GM19395 (cell line): ENCODE results near the gene RAB1B.
"Not testable (repeated sequence)": the region's sequence is repeated elsewhere in the genome, so short reads cannot be mapped to it uniquely, and the experiment has no call there.

Experiments used
- ATAC-seq: cut with Tn5 transposase; IDR thresholded peaks from one replicate; pipeline ENCODE4 v1.9.1; 2021; ENCODE audit warnings: mild to moderate bottlenecking, moderate library complexity; ENCODE audit not compliant: unreplicated experiment

Gene RAB1B

GRCh38 chr11:66239511-66239910 lies 28.9 kb upstream of the RAB1B start:
- ATAC-seq = no peak

GRCh38 chr11:66239998-66240780 lies 28.2 kb upstream of the RAB1B start:
- no peak for ATAC-seq

- ATAC-seq = no peak
These were observed 27.7 kb upstream of the RAB1B start for GRCh38 chr11:66240781-66241136.

- no peak for ATAC-seq
These were observed 26.2 kb upstream of the RAB1B start for GRCh38 chr11:66242095-66242765.

- ATAC-seq = no peak
These were observed 24.5 kb upstream of the RAB1B start for GRCh38 chr11:66243782-66244535.

GRCh38 chr11:66247295-66247694 lies 21.1 kb upstream of the RAB1B start:
- ATAC-seq = no peak

GRCh38 chr11:66247801-66248200 lies 20.6 kb upstream of the RAB1B start:
- no peak for ATAC-seq

GRCh38 chr11:66248903-66249302 lies 19.5 kb upstream of the RAB1B start:
- ATAC-seq = no peak

- no peak for ATAC-seq
These were observed 16.6 kb upstream of the RAB1B start for GRCh38 chr11:66251809-66252208.

GRCh38 chr11:66253081-66253480 lies 15.4 kb upstream of the RAB1B start:
- ATAC-seq = not testable (repeated sequence)

GRCh38 chr11:66258473-66258893 lies 10.0 kb upstream of the RAB1B start:
- peak; percentile 3 for ATAC-seq

- ATAC-seq = no peak
These were observed 9.2 kb upstream of the RAB1B start for GRCh38 chr11:66259225-66259624.

- no peak for ATAC-seq
These were observed 8.5 kb upstream of the RAB1B start for GRCh38 chr11:66259956-66260355.

- no peak for ATAC-seq
These were observed 6.9 kb upstream of the RAB1B start for GRCh38 chr11:66261578-66261977.

GRCh38 chr11:66262191-66262590 lies 6.2 kb upstream of the RAB1B start:
- no peak for ATAC-seq

- no peak for ATAC-seq
These were observed 5.7 kb upstream of the RAB1B start for GRCh38 chr11:66262696-66263095.

GRCh38 chr11:66263231-66263630 lies 5.2 kb upstream of the RAB1B start:
- no peak for ATAC-seq

GRCh38 chr11:66263785-66264184 lies 4.7 kb upstream of the RAB1B start:
- no peak for ATAC-seq

- ATAC-seq = no peak
These were observed 4.1 kb upstream of the RAB1B start for GRCh38 chr11:66264383-66264782.

- no peak for ATAC-seq
These were observed 3.5 kb upstream of the RAB1B start for GRCh38 chr11:66264914-66265313.

GRCh38 chr11:66265531-66266377 lies 2.7 kb upstream of the RAB1B start:
- ATAC-seq = no peak
